GM21737 (cell line): Measurements from ENCODE around the gene RPA1.

Source experiments
- ATAC-seq: cut with Tn5 transposase; IDR thresholded peaks from one replicate; pipeline ENCODE4 v1.9.1; 2021; ENCODE audit warnings: mild to moderate bottlenecking, moderate library complexity; ENCODE audit not compliant: unreplicated experiment

RPA1 gene

GRCh38 chr17:1939981-1940809 lies 110.4 kb downstream of the RPA1 start:
- ATAC-seq, result no peak

GRCh38 chr17:1940810-1941185 lies 111.0 kb downstream of the RPA1 start:
- ATAC-seq, result no peak

GRCh38 chr17:1941272-1942065 lies 111.7 kb downstream of the RPA1 start:
- ATAC-seq, result no peak

GRCh38 chr17:1942066-1942365 lies 112.2 kb downstream of the RPA1 start:
- no peak for ATAC-seq

GRCh38 chr17:1942666-1943435 lies 113.0 kb downstream of the RPA1 start:
- ATAC-seq, result no peak

GRCh38 chr17:1943436-1943831 lies 113.6 kb downstream of the RPA1 start:
- no peak for ATAC-seq

GRCh38 chr17:1945621-1946020 lies 115.8 kb downstream of the RPA1 start:
- no peak for ATAC-seq

- no peak for ATAC-seq
Measured at GRCh38 chr17:1946021-1946932, 116.5 kb downstream of the RPA1 start.

- ATAC-seq, result no peak
Measured at GRCh38 chr17:1947229-1947742, 117.5 kb downstream of the RPA1 start.

- no peak for ATAC-seq
Measured at GRCh38 chr17:1947743-1948516, 118.1 kb downstream of the RPA1 start.

- ATAC-seq, result no peak
Measured at GRCh38 chr17:1948517-1948825, 118.7 kb downstream of the RPA1 start.
